Uterus (tissue), 2 donors: ENCODE measurements around the gene CRISPLD2.

ENCODE experiments used
- POLR2A ChIP-seq, 2 donors: fragments of 450-650 bp; IDR thresholded peaks; one replicate each; pipeline ENCODE4 v1.6.1; 2016; ENCODE audit warnings: antibody characterized with exemption in 2 of 2, mild to moderate bottlenecking in 1 of 2, moderate library complexity in 1 of 2
- TF ChIP-seq, protein P1 (sequence below), 4 experiments: fragments of 200-600 bp in 2 of 4; fragments of 450-650 bp in 2 of 4; sonication (generic) in 2 of 4; IDR thresholded peaks; one replicate each; pipeline ENCODE4 v1.5.1; 2016 to 2019; ENCODE audit warnings: antibody characterized with exemption in 4 of 4, mild to moderate bottlenecking in 2 of 4, moderate library complexity in 1 of 4

DNA sequence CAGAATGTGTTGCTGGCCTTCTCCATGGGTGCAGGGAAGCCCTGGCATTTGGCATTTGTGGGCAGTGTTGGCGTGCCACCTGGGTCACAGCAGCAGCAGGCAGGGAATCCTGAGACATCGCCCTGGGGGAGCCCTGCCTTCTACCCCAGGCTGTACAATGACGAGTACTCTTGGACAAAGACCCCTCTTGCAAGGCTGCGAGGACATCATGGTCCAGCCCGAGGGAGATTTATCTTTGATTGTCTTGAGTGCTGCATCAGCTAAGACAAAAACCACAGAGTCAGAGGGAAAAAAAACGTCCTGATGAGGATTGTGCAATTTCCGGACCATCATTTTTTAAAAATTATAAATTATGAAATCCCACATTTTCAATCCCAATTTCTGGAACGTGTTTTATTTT lies 3.7 kb downstream of the CRISPLD2 start:
- TF ChIP-seq, protein P1, sequence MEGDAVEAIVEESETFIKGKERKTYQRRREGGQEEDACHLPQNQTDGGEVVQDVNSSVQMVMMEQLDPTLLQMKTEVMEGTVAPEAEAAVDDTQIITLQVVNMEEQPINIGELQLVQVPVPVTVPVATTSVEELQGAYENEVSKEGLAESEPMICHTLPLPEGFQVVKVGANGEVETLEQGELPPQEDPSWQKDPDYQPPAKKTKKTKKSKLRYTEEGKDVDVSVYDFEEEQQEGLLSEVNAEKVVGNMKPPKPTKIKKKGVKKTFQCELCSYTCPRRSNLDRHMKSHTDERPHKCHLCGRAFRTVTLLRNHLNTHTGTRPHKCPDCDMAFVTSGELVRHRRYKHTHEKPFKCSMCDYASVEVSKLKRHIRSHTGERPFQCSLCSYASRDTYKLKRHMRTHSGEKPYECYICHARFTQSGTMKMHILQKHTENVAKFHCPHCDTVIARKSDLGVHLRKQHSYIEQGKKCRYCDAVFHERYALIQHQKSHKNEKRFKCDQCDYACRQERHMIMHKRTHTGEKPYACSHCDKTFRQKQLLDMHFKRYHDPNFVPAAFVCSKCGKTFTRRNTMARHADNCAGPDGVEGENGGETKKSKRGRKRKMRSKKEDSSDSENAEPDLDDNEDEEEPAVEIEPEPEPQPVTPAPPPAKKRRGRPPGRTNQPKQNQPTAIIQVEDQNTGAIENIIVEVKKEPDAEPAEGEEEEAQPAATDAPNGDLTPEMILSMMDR (IDR thresholded peaks at IDR 0.05) = no peak
- no peak for TF ChIP-seq POLR2A (IDR thresholded peaks at IDR 0.05)
